Suprapubic skin (tissue), 4 donors: ENCODE results near the gene R3HDM4.

Experiments
- CTCF ChIP-seq, 2 donors: fragments of 200-600 bp in 1 of 2; fragments of 450-650 bp in 1 of 2; sonication (generic) in 1 of 2; IDR thresholded peaks; one replicate each; pipeline ENCODE4 v1.5.1; 2016 to 2019; ENCODE audit warnings: antibody characterized with exemption in 2 of 2, mild to moderate bottlenecking in 1 of 2, moderate library complexity in 1 of 2
- EP300 ChIP-seq: sonication (generic); formaldehyde crosslinking; IDR thresholded peaks from one replicate; pipeline ENCODE4 v1.6.1; 2017; ENCODE audit warnings: antibody characterized with exemption
- POLR2A ChIP-seq, 2 donors: fragments of 450-650 bp; IDR thresholded peaks; one replicate each; pipeline ENCODE4 v1.6.1; 2017; ENCODE audit warnings: antibody characterized with exemption in 2 of 2, mild to moderate bottlenecking in 2 of 2, moderate library complexity in 2 of 2
- POLR2AphosphoS5 ChIP-seq, 3 donors: sonication (generic); formaldehyde crosslinking; IDR thresholded peaks; one replicate each; pipeline ENCODE4 v1.6.1; 2017; ENCODE audit warnings: antibody characterized with exemption in 3 of 3

GRCh38 chr19:876780-877314, 36.2 kb downstream of the R3HDM4 start:
- no peak for TF ChIP-seq POLR2A (IDR thresholded peaks at IDR 0.05)
- TF ChIP-seq CTCF (IDR thresholded peaks at IDR 0.05), result no peak
- no peak for TF ChIP-seq POLR2AphosphoS5 (IDR thresholded peaks at IDR 0.05)
- TF ChIP-seq EP300, result no peak
